Fibroblast of lung (primary cell): ENCODE measurements around the gene BTAF1. TPM values are rescaled to one million over a fixed set of nuclear protein-coding genes. Genes with fewer than 3 reads are reported as not detected.

Source experiments
- DNase-seq, 2 donors: peaks; one replicate each; pipeline versions ENCODE4 v3.0.0 to v3.0.0-alpha.2; 2010; ENCODE audit warnings: low read depth in 2 of 2
- H2AFZ ChIP-seq: 2 replicates; pipeline ENCODE4 v1.5.1; 2012; ENCODE audit warnings: low read length, control low read depth, inconsistent platforms
- H3K27ac ChIP-seq: 2 replicates; pipeline ENCODE4 v1.5.1; 2011; ENCODE audit warnings: low read length, control low read depth; ENCODE audit not compliant: insufficient read depth
- H3K27me3 ChIP-seq: 2 replicates; pipeline ENCODE4 v1.5.1; 2011; ENCODE audit warnings: mild to moderate bottlenecking, low read length; ENCODE audit not compliant: control insufficient read depth, insufficient read depth
- H3K36me3 ChIP-seq: 2 replicates; pipeline ENCODE4 v1.5.1; 2011; ENCODE audit warnings: low read length; ENCODE audit not compliant: control insufficient read depth, insufficient read depth
- H3K4me1 ChIP-seq: 2 replicates; pipeline ENCODE4 v1.5.1; 2011; ENCODE audit warnings: low read length; ENCODE audit not compliant: control insufficient read depth, insufficient read depth; ENCODE audit errors: extremely low read depth
- H3K4me2 ChIP-seq: 2 replicates; pipeline ENCODE4 v1.5.1; 2011; ENCODE audit warnings: low read length, control low read depth; ENCODE audit not compliant: insufficient read depth; ENCODE audit errors: extremely low read depth
- H3K4me3 ChIP-seq, 4 experiments: fragments of 200-600 bp in 1 of 4; sonication (generic) in 1 of 4; replicated peaks in 1 of 4; 2 replicates each; pipeline ENCODE4 v1.5.1; 2011 to 2016; ENCODE audit warnings: low read length in 4 of 4, low read depth in 3 of 4, mild to moderate bottlenecking in 3 of 4, control low read depth in 2 of 4, inconsistent platforms in 1 of 4, mixed read lengths in 1 of 4; ENCODE audit not compliant: insufficient read depth in 1 of 4; ENCODE audit errors: control extremely low read depth in 1 of 4
- H3K79me2 ChIP-seq: 2 replicates; pipeline ENCODE4 v1.5.1; 2012; ENCODE audit warnings: mild to moderate bottlenecking, low read length, inconsistent platforms; ENCODE audit not compliant: control insufficient read depth, insufficient read depth
- H3K9ac ChIP-seq: 2 replicates; pipeline ENCODE4 v1.5.1; 2011; ENCODE audit warnings: mild to moderate bottlenecking, low read length, control low read depth; ENCODE audit not compliant: insufficient read depth
- H3K9me3 ChIP-seq: 2 replicates; pipeline ENCODE4 v1.5.1; 2012; ENCODE audit warnings: low read depth, low read length; ENCODE audit not compliant: control insufficient read depth, insufficient read depth
- H4K20me1 ChIP-seq: 2 replicates; pipeline ENCODE4 v1.5.1; 2011; ENCODE audit warnings: low read length; ENCODE audit not compliant: control insufficient read depth, insufficient read depth; ENCODE audit errors: extremely low read depth
- EZH2 ChIP-seq: IDR thresholded peaks from 2 replicates; pipeline ENCODE4 v1.5.1; 2012; ENCODE audit warnings: low read length, control low read depth, mild to moderate bottlenecking; ENCODE audit errors: missing control alignments
- polyA plus RNA-seq, 2 donors: library from polyadenylated mRNA; depleted of rRNA in 1 of 2; stranded (reverse) in 1 of 2; unstranded in 1 of 2; fragments of >200 nt; gene quantifications; 2 replicates each; pipeline ENCODE4 v1.2.1, GENCODE V29; 2011 to 2012; ENCODE audit warnings: missing spikeins in 1 of 2
- total RNA-seq: library from RNA; depleted of rRNA; stranded (reverse); fragments of >200 nt; gene quantifications from 2 replicates; pipeline ENCODE4 v1.2.1, GENCODE V29; 2014
- TF ChIP-seq, protein P1 (sequence below), 2 donors: IDR thresholded peaks in 1 of 2; conservative IDR thresholded peaks in 1 of 2; 1 replicate in 1 of 2; 2 replicates in 1 of 2; pipeline ENCODE4 v1.5.1; 2011 to 2012; ENCODE audit warnings: low read length in 2 of 2, control low read depth in 1 of 2, inconsistent platforms in 1 of 2, low read depth in 1 of 2, mild to moderate bottlenecking in 1 of 2

The BTAF1 gene
- total and polyA plus RNA-seq, 2 donors (not counting 1 experiment from before 2014, with no cell fraction given), result 27.4 to 39.8 TPM

DNA sequence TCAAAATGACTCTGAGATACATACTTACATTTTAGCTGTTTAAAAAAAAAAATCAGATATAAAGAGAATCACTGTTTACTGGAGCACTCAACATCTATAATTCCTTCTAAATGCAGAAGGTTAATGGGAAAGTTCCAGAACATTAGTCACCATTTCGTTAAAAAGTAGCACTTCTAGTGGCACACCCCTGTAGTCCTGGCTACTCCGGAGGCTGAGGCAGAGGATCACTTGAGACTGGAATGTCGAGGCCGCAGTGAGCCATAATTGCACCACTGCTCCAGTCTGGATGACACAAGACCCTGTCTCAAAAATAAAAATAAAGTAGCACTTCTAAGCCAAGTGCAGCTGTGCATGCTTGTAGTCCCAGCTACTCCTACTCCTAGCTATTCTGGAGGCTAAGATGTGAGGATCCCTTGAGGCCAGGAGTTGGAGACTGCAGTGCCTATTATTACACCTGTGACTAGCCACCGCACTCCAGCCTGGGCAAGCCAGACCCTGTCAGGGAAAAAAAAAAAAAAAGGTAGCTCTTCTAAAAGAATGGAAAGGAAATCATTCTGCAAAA lies 16.5 kb upstream of the BTAF1 start:
- peak overlapping the region in 1 of 4 experiments; percentile 64 for H3K4me3 ChIP-seq
- peak overlapping the region; percentile 85 for H3K4me2 ChIP-seq
- H3K27me3 ChIP-seq, result no peaks in the 10 kb centered on the region
- peaks cover 5% of the 10 kb centered on the region for H3K4me1 ChIP-seq
- no peaks in the 10 kb centered on the region for H3K79me2 ChIP-seq
- no peak overlapping the region for H3K27ac ChIP-seq
- no peaks in the 10 kb centered on the region for H3K9me3 ChIP-seq
- H3K9ac ChIP-seq, result no peak overlapping the region
- peak in 1 of 2 donors; percentile 65 for DNase-seq
- H3K36me3 ChIP-seq, result no peaks in the 10 kb centered on the region
- TF ChIP-seq, protein P1, sequence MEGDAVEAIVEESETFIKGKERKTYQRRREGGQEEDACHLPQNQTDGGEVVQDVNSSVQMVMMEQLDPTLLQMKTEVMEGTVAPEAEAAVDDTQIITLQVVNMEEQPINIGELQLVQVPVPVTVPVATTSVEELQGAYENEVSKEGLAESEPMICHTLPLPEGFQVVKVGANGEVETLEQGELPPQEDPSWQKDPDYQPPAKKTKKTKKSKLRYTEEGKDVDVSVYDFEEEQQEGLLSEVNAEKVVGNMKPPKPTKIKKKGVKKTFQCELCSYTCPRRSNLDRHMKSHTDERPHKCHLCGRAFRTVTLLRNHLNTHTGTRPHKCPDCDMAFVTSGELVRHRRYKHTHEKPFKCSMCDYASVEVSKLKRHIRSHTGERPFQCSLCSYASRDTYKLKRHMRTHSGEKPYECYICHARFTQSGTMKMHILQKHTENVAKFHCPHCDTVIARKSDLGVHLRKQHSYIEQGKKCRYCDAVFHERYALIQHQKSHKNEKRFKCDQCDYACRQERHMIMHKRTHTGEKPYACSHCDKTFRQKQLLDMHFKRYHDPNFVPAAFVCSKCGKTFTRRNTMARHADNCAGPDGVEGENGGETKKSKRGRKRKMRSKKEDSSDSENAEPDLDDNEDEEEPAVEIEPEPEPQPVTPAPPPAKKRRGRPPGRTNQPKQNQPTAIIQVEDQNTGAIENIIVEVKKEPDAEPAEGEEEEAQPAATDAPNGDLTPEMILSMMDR (conservative IDR thresholded peaks at IDR 0.05 in 1 of 2, IDR thresholded peaks at IDR 0.05 in 1 of 2; ENCODE audit: low read depth in 1 of 2, low read length in 2 of 2), result no peak
- TF ChIP-seq EZH2, result no peak
- H2AFZ ChIP-seq, result no peak overlapping the region
- no peaks in the 10 kb centered on the region for H4K20me1 ChIP-seq

DNA sequence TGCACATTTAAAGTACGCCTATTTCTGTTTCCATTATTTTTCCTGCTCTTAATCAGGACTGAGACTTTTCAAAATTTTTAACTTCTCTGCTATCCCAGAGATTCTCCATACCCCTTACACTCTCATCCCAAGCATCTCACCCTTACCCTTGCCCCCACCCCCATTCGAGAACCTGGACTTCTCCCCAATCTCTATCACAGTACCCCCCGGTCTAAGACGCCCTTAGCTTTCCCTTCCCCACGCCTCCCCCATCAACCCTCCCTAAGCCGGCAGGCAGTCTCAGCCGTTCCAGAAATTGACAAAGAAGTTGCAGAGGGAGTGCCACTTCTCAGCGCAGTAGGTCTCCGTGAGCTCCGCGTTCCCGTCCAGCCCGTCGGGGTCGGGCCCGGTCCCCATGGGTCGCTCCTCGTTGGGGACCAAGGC lies 15.6 kb upstream of the BTAF1 start:
- peak overlapping the region; percentile 85 for H3K4me2 ChIP-seq
- H3K9ac ChIP-seq, result peak overlapping the region; percentile 54
- no peak for TF ChIP-seq EZH2
- TF ChIP-seq, protein P1 (conservative IDR thresholded peaks at IDR 0.05 in 1 of 2, IDR thresholded peaks at IDR 0.05 in 1 of 2; ENCODE audit: low read depth in 1 of 2, low read length in 2 of 2), result no peak
- no peaks in the 10 kb centered on the region for H3K9me3 ChIP-seq
- H3K27ac ChIP-seq, result no peak overlapping the region
- H3K36me3 ChIP-seq, result no peaks in the 10 kb centered on the region
- H3K27me3 ChIP-seq, result no peaks in the 10 kb centered on the region
- H3K79me2 ChIP-seq, result no peaks in the 10 kb centered on the region
- H2AFZ ChIP-seq, result peak overlapping the region; percentile 23
- no peaks in the 10 kb centered on the region for H3K4me1 ChIP-seq
- H3K4me3 ChIP-seq, result peak overlapping the region; percentile 42 to 72 (median 58)
- peak in 1 of 2 donors; percentile 30 for DNase-seq
- H4K20me1 ChIP-seq, result no peaks in the 10 kb centered on the region

DNA sequence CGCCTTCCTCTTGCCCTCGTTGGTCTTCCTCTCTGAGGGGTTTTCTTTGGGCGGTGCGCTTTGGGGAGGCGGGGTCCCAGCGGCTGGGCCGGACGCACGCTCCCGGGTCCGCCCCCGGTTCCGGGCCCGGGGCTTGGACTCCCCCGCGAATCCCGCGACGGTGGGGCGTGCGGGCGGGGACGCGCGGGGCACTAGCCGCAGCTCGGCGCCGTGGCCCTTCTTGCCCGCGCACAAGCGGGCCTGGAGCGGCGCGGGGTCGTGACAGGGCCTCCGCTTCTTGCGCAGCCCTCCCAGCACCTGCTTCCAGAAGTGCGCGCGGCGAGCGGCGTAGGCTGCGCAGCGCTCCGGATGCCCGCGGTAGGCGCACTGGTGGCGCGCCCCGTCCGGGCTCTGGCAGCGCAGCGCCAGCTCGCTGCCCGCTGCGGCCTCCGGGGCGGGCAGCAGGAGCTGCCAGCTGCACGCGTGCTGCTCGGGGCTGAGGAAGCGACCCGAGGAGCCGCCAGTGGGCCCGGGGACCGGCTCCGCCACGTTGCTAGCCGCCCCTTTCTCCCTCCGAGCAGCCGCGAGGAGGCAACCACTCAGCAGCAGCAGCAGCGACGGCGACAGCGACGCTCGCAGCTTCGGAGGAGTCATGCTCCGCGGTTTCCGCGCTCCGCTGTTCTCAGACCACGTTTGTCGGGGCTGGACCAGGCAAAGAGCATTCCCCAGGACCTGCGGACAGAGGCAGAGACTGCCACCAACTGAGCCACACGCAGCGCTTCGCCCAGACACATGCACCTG lies 15.0 kb upstream of the BTAF1 start:
- H3K27ac ChIP-seq, result no peak overlapping the region
- H3K4me1 ChIP-seq, result no peaks in the 10 kb centered on the region
- H3K36me3 ChIP-seq, result no peaks in the 10 kb centered on the region
- H3K9me3 ChIP-seq, result no peaks in the 10 kb centered on the region
- no peaks in the 10 kb centered on the region for H3K27me3 ChIP-seq
- H3K9ac ChIP-seq, result peak overlapping the region; percentile 54
- peak; percentile 75 to 80 for DNase-seq
- peak overlapping the region; percentile 97 for H3K4me2 ChIP-seq
- H2AFZ ChIP-seq, result peak overlapping the region; percentile 23
- peak overlapping the region; percentile 42 to 91 (median 58) for H3K4me3 ChIP-seq
- no peak for TF ChIP-seq EZH2
- TF ChIP-seq, protein P1 (conservative IDR thresholded peaks at IDR 0.05 in 1 of 2, IDR thresholded peaks at IDR 0.05 in 1 of 2; ENCODE audit: low read depth in 1 of 2, low read length in 2 of 2), result peak; percentile 7 to 48
- H3K79me2 ChIP-seq, result no peaks in the 10 kb centered on the region
- no peaks in the 10 kb centered on the region for H4K20me1 ChIP-seq
